Fibroblast of villous mesenchyme (primary cell): Measurements from ENCODE around the gene YWHAG. TPM values are rescaled to one million over a fixed set of nuclear protein-coding genes. Genes with fewer than 3 reads are reported as not detected.
"Not testable (repeated sequence)": the region's sequence is repeated elsewhere in the genome, so short reads cannot be mapped to it uniquely, and the experiment has no call there.

Experiments used
- DNase-seq: peaks from one replicate; pipeline ENCODE4 v3.0.0-alpha.2; 2010; ENCODE audit warnings: low read depth
- H3K4me3 ChIP-seq: 2 replicates; pipeline ENCODE4 v1.5.1; 2011; ENCODE audit warnings: low read depth, mild to moderate bottlenecking, low read length
- total RNA-seq: library from RNA; depleted of rRNA; stranded (reverse); fragments of >200 nt; gene quantifications from 2 replicates; pipeline ENCODE4 v1.2.3, GENCODE V29; 2012
- TF ChIP-seq, protein P1 (sequence below): IDR thresholded peaks from 2 replicates; pipeline ENCODE4 v1.5.1; 2012; ENCODE audit warnings: low read depth, mild to moderate bottlenecking, low read length; ENCODE audit not compliant: insufficient read depth

Gene YWHAG
- total RNA-seq, 1 donor, result 141 TPM

DNA sequence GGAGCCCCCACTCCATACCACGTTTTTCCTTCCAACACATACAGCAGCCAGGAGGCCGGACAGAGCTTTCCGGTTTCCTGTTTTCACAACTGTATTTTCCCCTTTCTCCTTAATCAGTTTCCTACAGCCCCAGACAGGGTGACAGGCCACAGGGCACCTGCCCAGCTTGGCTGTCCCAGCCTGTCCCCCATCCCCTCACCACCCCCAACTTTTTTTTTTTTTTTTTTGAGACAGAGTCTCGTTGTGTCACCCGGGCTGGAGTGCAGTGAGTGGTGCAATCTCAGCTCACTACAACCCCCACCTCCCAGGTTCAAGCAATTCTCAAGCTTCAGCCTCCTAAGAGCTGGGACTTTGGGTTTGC is 66.6 kb downstream of the YWHAG start:
- DNase-seq, result peak; percentile 44
- TF ChIP-seq, protein P1, sequence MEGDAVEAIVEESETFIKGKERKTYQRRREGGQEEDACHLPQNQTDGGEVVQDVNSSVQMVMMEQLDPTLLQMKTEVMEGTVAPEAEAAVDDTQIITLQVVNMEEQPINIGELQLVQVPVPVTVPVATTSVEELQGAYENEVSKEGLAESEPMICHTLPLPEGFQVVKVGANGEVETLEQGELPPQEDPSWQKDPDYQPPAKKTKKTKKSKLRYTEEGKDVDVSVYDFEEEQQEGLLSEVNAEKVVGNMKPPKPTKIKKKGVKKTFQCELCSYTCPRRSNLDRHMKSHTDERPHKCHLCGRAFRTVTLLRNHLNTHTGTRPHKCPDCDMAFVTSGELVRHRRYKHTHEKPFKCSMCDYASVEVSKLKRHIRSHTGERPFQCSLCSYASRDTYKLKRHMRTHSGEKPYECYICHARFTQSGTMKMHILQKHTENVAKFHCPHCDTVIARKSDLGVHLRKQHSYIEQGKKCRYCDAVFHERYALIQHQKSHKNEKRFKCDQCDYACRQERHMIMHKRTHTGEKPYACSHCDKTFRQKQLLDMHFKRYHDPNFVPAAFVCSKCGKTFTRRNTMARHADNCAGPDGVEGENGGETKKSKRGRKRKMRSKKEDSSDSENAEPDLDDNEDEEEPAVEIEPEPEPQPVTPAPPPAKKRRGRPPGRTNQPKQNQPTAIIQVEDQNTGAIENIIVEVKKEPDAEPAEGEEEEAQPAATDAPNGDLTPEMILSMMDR, result no peak
- peak overlapping the region; percentile 32 for H3K4me3 ChIP-seq

DNA sequence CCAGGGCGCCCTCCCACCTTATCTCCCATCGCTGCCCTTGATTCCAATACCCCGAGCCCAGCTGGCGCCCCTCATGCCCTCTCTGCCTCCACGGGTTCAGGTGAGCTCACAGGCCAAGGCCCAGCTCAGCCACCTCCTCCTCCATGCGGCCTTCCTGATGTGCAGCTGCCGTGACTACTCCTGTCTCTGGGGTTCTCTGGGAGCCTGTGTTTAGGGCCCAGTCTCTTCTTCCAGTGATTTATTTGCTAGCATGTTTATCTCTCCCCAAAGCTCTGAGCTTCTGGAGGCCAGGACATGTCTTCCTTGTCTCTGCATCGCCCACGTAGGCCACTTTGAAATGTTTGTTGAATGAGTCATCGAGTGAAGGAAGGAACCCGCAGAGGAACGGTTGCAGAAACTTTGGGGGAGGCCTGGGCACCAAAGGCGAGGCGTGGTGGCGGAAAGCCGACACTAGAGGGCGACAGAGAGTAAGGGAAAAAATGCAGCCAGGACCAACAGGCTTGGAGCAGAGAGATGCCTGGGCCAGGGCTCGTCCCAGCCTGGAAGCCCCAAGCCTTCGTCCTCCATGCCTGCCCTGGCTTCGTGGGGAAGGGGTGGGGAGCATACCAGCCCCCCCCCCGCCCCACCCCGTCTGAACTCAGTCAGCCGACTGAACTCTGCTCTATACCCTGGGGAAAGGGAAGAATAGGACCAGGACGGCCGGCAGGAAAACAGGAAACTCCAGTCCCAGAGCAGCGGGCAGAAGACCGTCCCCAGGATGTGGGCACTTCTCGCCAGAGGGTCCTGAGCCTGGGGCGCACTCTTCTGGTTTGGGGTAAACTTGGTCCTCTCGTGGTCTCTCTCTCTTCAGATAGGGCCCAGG is 67.2 kb downstream of the YWHAG start:
- TF ChIP-seq, protein P1, result peak; percentile 92
- DNase-seq, result peak; percentile 99
- peak overlapping the region; percentile 32 for H3K4me3 ChIP-seq

DNA sequence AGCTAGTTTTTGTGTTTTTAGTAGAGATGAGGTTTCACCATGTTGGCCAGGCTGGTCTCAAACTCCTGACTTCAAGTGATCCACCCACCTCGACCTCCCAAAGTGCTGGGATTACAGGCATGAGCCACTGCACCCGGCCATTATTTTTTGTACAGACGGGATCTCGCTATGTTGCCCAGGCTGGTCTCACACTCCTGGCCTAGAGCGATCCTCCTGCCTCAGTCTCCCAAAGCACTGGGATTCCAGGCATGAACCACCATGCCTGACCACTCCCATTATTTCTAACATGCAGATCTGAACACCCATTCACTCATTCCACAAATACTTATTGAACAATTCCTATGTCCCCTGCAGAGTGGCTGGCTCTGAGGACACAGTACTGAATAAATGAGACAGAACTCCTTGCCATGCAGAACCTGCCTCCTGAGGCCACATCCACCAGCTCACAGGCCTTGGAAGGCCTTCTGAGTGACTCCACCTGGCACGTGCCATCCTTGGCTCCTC is 67.9 kb downstream of the YWHAG start:
- H3K4me3 ChIP-seq, DNase-seq: not testable (repeated sequence)

DNA sequence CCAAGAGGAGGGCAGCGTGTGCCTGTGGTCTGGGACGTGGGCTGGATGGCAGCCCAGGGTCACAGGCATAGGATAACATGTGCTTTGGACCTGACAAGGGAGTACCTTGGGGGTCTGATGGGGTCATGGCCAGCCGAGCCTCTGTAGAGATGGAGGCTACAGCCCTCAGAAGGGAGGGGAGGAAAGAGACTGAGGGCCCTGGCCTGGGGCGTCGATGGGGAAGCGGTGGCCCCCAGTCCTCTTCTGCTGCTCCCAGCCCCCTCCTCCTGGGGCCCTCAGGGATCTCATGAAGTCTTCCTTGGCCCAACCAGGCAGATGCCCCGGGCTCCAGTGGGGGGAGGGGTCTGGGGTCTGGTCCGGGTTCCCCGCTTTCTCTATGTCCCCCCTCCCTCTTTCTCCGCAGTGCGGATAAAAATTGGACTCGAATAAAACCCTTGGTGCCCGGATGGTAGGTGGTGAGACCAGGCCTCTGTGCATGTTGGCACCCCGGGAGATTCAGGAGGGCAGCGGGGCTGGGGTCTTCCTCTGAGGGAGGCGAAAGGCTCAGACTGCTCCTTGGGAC is 71.9 kb downstream of the YWHAG start:
- H3K4me3 ChIP-seq, result no peak overlapping the region
- no peak for DNase-seq
- TF ChIP-seq, protein P1, result no peak

DNA sequence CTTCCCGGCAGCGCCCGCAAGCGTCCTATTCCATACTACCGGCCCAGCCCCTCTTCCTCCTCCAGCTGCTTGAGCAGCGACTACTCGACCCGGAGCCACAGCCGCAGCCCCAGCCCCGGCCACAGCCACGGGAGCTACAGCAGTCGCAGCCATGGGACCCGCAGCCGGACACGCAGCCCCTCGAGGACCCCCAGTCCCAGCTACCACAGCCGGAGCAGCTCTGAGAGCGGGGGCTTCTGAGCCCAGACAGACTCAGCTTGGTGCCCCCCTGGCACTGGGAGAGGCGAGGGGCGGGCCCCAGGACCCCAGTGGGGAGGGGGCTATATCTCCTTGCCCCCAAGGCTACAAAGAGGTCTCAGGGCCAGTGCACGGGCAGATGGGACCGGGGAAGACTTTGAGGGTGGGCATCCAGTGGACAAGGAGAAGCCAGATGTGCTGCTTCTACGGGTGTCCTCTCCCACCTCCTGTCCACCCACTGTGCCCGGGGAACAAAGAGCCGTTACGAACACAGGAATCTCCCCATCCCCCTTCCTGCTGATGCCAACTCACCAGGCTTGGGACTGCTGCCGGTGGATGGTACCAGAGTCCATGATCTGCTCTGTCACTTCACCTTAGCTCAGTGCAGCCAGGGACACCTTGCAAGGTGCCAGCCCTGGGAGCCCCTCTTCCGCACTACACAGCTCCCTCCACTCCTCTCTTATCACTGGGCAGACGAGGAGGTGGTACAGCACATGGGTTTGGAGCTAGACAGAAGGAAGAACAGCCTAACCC is 73.0 kb downstream of the YWHAG start:
- no peak overlapping the region for H3K4me3 ChIP-seq
- no peak for DNase-seq
- TF ChIP-seq, protein P1, result no peak

DNA sequence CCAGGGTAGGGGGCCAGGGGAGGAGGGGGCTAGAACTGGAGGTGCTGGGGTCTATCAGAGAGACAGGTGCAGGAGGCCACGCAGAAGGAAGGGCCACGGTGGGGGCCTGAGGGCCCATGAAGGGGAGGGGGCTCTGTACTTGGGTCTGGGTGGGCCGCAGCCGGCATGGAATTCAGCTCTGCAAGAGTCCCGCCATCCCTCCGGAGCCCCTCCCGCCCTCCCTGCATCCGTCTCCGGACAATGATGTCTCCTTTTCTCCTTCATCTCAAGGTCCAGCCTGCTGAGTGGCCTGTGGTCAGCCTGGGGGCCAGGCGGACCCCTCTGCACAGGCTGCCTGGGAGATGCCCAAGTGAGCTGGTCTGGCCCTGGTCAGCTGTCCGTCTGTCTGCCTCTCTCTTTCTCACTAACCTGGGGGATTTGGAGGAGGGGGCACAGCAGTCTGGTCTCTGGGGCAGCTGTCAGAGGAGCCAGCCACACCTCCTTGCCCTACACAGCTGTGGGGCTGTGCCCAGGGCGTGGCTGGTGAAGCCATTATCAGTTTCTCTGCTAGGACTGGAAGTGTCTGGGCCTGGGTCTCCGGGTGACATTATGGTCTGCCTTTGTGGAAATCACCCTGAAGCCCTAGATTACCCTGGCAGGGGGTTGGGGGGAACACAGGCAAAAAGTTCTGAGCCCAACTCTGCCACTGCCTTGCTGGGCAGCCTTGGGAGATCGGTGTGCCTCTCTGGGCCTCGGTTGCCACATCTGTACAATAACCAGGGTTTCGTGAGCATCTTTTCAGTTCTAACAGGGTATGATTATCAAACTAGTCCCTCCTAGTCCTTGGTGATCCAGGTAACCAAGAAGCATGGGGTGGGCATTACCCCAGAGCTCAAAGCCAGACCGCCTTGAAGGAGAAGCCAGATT is 75.3 kb downstream of the YWHAG start:
- no peak for DNase-seq
- H3K4me3 ChIP-seq, result peak overlapping the region; percentile 53
- TF ChIP-seq, protein P1, result no peak
